ENCODE data around the gene GAR1. TPM values are rescaled to one million over a fixed set of nuclear protein-coding genes. Genes with fewer than 3 reads are reported as not detected.
"Not testable (repeated sequence)": the region's sequence is repeated elsewhere in the genome, so short reads cannot be mapped to it uniquely, and the experiment has no call there.

Gene GAR1
- total RNA-seq, 2 experiments from 2014 or later: 26.1 to 27.5 TPM

DNA sequence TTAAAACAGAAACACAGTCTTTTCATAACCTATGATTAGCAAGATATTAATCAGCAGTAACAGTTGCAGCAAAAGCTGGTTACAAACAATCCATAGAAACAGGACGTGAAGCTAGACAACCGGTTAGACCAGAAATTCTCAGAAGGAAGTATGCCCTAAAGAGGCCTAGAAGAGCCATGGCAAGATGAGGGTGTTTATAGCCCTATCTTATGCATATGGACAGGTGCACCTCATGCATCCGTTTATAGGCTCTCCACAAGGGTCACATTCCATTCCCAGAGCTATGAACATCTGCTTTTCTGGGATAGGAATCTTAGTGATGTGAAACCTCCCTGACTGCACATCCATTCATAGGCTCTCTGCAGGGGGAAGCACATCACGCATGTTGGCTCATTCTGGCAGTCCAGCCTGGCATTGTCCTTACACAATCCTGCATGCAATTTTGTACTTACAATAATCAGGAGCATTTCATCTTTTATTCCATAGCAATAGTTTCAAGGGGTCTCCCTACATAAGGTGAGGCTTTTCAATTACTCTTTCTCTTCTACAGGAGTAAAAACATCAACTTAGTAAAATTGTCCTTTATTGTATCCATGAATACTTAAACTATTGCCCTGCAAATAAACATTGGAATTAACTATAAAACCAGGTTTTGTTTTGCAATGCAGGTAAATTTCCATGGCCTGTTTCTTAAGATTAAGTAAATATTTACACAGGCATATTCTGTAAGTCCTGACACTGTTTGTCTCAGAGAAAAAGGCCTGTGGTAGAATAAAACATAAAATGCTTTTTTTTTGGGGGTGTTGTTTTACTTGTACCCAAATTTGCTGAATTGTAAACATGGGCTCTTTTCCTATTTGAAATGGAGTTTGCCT is 44.1 kb downstream of the GAR1 start:
- H3K27ac Mint-ChIP-seq; POLR2A ChIA-PET; H3K4me3 Mint-ChIP-seq; DNase-seq; H3K27me3 Mint-ChIP-seq; H3K4me1 Mint-ChIP-seq; CTCF ChIA-PET; H3K36me3 Mint-ChIP-seq (ENCODE audit: low read depth): not testable (repeated sequence)
- H3K9me3 Mint-ChIP-seq: peaks cover 13% of the 10 kb centered on the region

DNA sequence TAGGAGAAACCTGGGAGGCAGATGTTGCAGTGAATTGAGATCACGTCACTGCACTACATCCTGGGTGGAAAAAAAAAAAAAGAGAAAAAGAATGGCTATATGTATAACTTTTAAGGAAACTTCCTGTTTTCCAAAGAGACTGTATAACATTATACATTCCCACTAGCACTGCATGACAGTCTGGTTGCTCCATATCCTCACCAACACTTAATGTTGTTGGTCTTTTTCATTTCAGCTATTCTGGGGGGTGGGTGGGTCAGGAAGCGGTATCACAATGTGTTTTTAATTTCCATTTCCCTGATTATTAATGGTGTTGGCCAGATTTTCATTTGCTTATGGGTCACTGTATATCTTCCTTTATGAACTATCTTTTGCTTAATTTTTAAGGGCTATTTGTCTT is 45.7 kb downstream of the GAR1 start:
- DNase-seq: no peak
- Mint-ChIP-seq H3K27ac (no peak overlapping the region), H3K36me3 (ENCODE audit: low read depth) (peaks cover 4% of the 10 kb centered on the region), H3K4me1 (no peaks in the 10 kb centered on the region), H3K9me3 (peaks cover 13% of the 10 kb centered on the region), H3K27me3 (no peaks in the 10 kb centered on the region), H3K4me3 (no peak overlapping the region)
- ChIA-PET POLR2A (no interaction called here), CTCF (interaction anchor here (0.6 kb wide), 2 partner anchors 13 to 86 kb away, joined by 3 read pairs; no protein-coding TSS in a partner anchor)

DNA sequence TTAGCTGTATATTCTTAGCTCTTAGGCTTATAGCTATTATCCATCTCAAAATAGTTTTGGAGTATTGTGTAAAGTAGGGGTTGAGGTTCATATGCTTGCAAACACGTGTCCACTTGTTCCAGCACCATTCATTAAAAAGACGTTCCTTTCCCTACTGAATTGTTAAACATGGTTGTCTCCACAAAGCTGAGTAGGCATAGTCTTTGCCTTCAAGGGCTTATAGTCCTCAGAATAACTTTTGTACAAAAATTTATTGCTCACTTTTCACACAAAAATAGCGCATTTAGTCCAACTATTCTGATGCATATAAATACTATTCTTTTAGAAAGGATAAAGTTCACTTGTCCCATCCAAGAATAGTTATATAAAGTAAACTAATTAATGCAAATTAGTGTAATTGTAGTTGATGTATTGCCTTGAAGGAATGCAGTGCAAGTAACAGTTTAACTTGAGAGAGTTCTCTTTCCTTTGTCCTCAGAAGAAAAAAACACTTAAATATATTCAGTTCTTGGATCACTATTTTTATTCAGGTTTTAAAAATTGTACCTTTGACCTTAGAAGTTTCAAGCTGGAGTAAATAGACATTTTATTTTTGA is 46.5 kb downstream of the GAR1 start:
- ChIA-PET POLR2A (no interaction called here), CTCF (no interaction called here)
- H3K27me3 Mint-ChIP-seq: no peaks in the 10 kb centered on the region
- no peak overlapping the region for H3K27ac Mint-ChIP-seq
- DNase-seq: no peak
- H3K4me1 Mint-ChIP-seq: no peaks in the 10 kb centered on the region
- H3K9me3 Mint-ChIP-seq: peaks cover 10% of the 10 kb centered on the region
- peaks cover 4% of the 10 kb centered on the region for H3K36me3 Mint-ChIP-seq (ENCODE audit: low read depth)
- no peak overlapping the region for H3K4me3 Mint-ChIP-seq

DNA sequence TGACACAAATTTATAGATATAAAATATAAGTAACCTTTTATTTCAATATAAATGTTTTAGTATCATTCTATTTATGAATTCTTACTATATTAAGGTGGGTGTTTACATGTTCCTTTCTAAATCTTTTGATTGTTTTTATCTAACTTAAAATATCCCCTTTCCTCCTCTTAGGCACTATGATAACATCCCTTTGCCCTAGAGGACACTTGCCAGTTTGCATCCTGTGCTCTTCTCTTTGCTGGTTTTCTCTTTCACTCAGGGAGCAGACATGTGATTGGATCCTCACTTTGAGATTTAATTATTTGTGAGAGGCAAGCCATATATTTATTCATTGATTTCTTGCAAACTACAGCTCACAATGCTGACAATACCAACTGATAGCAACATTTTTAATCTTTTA is 48.6 kb downstream of the GAR1 start:
- no peak for DNase-seq
- H3K9me3 Mint-ChIP-seq: peaks cover 10% of the 10 kb centered on the region
- no peak overlapping the region for H3K4me3 Mint-ChIP-seq
- H3K36me3 Mint-ChIP-seq (ENCODE audit: low read depth): peaks cover 4% of the 10 kb centered on the region
- H3K27me3 Mint-ChIP-seq: no peaks in the 10 kb centered on the region
- CTCF ChIA-PET: no interaction called here
- H3K27ac Mint-ChIP-seq: no peak overlapping the region
- no peaks in the 10 kb centered on the region for H3K4me1 Mint-ChIP-seq
- POLR2A ChIA-PET: no interaction called here

DNA sequence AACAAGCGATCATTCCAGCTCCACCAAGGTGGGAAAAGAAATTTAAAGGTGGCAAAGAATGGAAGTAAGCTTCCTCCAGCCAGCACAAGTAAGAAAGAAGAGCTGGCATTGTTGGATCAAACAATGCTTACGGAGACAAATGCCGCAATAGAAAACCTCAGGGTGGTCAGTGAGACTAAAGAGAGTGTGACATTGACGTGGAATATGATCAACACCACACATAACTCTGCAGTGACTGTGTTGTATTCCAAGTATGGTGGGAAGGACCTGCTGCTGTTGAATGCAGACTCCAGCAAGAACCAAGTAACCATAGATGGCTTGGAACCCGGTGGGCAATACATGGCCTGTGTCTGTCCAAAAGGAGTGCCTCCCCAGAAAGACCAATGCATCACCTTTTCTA is 54.5 kb downstream of the GAR1 start:
- H3K27me3 Mint-ChIP-seq: no peaks in the 10 kb centered on the region
- no peaks in the 10 kb centered on the region for H3K36me3 Mint-ChIP-seq (ENCODE audit: low read depth)
- no peak overlapping the region for H3K4me3 Mint-ChIP-seq
- H3K9me3 Mint-ChIP-seq: no peaks in the 10 kb centered on the region
- DNase-seq: no peak
- ChIA-PET CTCF (no interaction called here), POLR2A (no interaction called here)
- no peak overlapping the region for H3K27ac Mint-ChIP-seq
- no peaks in the 10 kb centered on the region for H3K4me1 Mint-ChIP-seq

DNA sequence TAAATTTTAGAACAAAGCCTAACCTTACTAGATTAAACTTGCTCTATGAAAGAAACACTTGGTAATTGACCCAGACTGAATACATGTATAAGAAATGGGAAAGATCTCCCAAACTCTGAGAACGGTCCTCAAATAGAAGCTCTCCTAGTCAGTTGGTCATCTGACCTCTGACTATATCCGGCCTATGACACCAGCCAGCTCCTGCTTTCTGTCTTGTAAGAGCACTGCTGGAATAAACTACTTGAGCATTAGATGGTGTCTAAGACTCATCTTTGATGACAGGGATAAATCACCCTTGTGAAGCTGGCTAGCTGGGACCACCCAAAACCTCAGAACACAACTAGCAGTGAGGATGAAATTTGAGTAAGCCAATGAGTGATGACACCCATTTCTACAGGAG is 56.5 kb downstream of the GAR1 start:
- no peaks in the 10 kb centered on the region for H3K4me1 Mint-ChIP-seq
- no peak overlapping the region for H3K4me3 Mint-ChIP-seq
- no peaks in the 10 kb centered on the region for H3K36me3 Mint-ChIP-seq (ENCODE audit: low read depth)
- no peaks in the 10 kb centered on the region for H3K27me3 Mint-ChIP-seq
- POLR2A ChIA-PET: no interaction called here
- H3K9me3 Mint-ChIP-seq: no peaks in the 10 kb centered on the region
- CTCF ChIA-PET: no interaction called here
- no peak for DNase-seq
- H3K27ac Mint-ChIP-seq: no peak overlapping the region

DNA sequence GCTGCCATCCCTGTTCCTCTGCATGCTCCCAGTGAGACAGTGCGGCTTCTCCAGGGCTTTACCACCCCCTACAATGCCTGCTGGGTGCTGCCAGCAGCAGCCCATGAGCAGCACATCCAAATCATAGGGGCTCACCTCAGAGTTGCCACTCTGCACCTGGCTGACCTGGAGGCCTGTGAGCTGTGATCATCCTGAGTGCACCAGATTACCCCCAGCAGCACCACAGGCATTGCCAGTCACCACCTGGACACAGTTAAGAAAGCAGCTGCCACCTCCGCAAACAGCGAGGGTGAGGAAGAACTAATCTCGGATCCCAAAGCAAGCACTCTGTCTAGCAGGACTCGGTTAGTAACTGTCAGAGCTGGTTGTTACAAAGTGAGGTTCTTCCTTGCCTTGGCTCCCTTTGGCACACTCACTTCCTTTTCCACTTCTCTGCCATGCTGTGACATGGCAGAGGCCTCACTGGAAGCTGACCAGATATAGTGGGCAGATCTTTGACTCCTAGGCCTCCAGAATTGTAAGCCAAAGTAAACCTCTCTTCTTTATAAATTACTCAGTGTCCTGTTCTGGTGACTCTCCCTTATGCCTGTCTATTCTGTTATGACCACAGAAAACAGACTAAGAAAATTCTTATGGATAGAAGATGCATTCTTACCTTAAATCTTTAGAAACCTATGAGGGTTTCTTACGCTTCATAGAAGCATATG is 57.5 kb downstream of the GAR1 start:
- ChIA-PET POLR2A (no interaction called here), CTCF (no interaction called here)
- DNase-seq: no peak
- H3K4me1 Mint-ChIP-seq: no peaks in the 10 kb centered on the region
- no peaks in the 10 kb centered on the region for H3K36me3 Mint-ChIP-seq (ENCODE audit: low read depth)
- H3K27ac Mint-ChIP-seq: no peak overlapping the region
- H3K27me3 Mint-ChIP-seq: peaks cover 2% of the 10 kb centered on the region
- no peak overlapping the region for H3K4me3 Mint-ChIP-seq
- no peaks in the 10 kb centered on the region for H3K9me3 Mint-ChIP-seq

DNA sequence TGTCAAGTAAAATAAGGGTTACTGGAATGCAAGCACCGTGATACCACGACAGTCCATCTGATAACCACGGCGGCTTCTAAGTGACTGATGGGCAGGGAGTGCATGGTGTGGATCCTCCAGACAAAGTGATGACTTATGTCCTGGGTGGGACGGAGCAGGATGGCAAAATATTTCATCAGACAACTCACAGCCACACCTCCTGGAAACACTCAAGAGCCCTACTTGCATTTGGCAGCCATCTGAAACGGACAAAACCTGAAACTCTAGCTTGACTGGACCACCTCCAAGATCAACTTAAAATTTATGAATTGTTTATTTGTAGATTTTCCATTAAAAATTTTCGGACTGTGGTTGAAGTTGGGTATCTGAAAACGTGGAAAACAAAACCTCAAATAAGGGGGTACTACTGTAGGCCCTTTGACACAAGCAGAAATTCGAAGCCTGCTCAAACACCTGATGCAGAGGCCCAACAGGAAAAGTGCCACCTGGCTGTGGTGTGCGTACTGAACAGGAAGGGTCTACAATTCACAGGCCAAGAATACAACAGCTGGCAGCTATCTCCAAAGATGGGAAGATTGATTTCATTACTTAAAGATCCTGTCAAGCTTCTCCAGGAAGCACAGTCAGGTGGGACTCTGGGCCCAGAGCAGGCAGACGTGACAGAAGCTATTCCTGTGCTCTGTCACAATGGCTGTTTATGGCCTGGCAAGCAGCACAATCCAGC is 58.4 kb downstream of the GAR1 start:
- DNase-seq: no peak
- POLR2A ChIA-PET: no interaction called here
- H3K4me3 Mint-ChIP-seq: no peak overlapping the region
- H3K36me3 Mint-ChIP-seq (ENCODE audit: low read depth): no peaks in the 10 kb centered on the region
- no peaks in the 10 kb centered on the region for H3K9me3 Mint-ChIP-seq
- H3K27me3 Mint-ChIP-seq: peaks cover 2% of the 10 kb centered on the region
- H3K4me1 Mint-ChIP-seq: no peaks in the 10 kb centered on the region
- H3K27ac Mint-ChIP-seq: no peak overlapping the region
- CTCF ChIA-PET: no interaction called here

Other genes with a start within 250 kb of the GAR1 start
- gene CASP6, start 112.3 kb upstream of the GAR1 start, total RNA-seq: 10 to 100 TPM; 30.5 to 32.4 TPM
- 10 to 100 TPM; 13.2 to 15.3 TPM for gene PLA2G12A, start 85.7 kb upstream of the GAR1 start, total RNA-seq
- gene CFI, start 13.8 kb upstream of the GAR1 start, total RNA-seq: under 1 TPM in 1 of 2 experiments, not detected in 1; 0.35 TPM
- under 1 TPM in 1 of 2 experiments, not detected in 1; 0.23 TPM for gene RRH, start 12.2 kb downstream of the GAR1 start, total RNA-seq
- under 1 TPM; 0.10 TPM for gene LRIT3, start 32.3 kb downstream of the GAR1 start, total RNA-seq
- gene EGF, start 97.1 kb downstream of the GAR1 start, total RNA-seq: not detected

All from activated CD4-positive, alpha-beta memory T cell treated with anti-CD3 and anti-CD28 coated beads, Interleukin-2, amount 10 ng/mL, durations not matched to agents 7 days and 5 days (primary cell).